CD4-positive, alpha-beta T cell treated with Interferon alpha-2 for 1 hour (primary cell): ENCODE data around the gene FITM1.

Experiments used
- DNase-seq, 2 donors: peaks; one replicate each; pipeline ENCODE4 v3.0.0-alpha.2; 2020 to 2022

The FITM1 gene, protein sequence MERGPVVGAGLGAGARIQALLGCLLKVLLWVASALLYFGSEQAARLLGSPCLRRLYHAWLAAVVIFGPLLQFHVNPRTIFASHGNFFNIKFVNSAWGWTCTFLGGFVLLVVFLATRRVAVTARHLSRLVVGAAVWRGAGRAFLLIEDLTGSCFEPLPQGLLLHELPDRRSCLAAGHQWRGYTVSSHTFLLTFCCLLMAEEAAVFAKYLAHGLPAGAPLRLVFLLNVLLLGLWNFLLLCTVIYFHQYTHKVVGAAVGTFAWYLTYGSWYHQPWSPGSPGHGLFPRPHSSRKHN

DNA sequence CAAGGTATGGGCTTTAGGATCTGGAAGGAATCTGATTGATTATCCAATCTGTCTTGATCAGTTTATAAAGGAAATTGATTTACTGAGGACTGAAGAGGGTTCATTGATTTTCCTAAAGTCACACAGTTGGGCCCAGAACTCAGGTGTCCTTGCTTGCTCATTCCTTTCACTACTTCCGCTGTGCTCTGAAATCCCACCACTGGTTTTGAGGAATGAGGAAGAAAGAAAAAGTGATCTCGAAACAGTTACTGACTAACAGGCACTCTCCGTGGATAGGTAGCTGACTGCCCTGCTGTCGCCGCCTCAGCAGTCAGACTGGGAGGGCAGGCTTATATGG lies at the start of gene FITM1:
Gene FITM1, plus strand, starts transcription at position 280 of the 337 bp plus-strand sequence. CDS start 905 bp downstream, outside the sequence.
- DNase-seq = no peak

DNA sequence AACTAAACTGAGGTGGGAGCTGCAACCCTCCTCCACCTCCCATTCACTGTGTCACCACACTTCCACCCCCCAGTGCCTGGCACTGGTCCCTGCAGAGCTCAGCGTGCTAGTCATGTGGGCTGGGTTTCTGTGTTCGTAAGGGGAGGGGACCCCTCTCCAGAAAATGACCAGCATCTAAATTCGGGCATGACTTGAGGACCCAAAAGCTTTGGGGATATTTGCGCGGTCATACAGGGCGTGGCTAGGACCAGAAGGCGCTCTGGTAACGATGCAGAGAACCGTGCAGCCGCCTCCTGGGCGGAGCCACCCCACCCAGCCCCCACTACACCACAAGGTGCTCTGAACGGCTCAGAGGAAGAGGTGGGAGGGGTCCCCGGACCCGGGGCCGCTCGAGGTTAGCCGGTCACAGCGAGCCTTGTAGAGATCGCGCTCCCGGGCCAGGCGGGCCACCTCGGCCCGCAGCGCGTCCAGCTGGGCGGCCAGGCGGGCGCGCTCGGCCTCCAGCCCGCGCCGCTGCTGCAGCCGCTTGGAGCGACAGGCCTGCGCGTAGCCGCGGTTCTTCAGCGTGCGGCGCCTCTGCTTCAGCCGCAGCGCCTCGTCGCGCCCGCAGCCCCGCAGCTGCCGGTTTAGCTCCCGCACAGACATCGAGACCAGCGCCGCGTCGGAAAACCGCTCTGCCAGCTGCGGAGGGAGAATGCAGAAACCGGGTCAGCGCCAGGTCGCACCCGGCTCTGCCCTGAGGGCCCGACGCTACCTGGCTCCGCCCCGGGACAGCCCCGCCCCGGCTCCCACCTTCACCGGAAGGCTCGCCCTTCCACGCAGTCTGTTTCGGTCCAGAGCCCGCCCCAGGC lies 49.3 kb upstream of the FITM1 start:
- peak; percentile 64 to 72 for DNase-seq

DNA sequence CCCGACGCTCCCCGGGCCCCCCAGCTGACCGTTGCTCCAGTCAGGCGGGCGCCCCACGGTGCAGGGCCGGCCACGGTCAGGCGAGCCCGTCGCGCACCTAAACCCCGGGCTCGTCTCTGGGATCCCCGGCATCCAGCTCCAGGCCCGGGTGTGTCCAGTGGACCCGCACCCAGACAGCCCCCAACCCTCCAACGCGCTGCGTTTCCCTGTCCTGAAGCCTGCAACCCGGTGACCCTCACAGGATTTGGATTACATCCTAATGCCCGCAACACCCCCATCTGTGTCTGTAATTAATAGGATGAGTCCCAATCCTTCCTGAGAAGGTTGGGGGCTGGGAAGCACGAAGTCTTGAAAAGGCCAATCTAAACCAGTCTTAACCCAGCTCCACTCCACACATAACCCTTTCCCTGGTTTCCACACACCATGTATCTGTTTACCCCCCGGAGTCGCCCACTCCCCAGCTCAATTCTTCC lies 48.7 kb upstream of the FITM1 start:
- no peak for DNase-seq

DNA sequence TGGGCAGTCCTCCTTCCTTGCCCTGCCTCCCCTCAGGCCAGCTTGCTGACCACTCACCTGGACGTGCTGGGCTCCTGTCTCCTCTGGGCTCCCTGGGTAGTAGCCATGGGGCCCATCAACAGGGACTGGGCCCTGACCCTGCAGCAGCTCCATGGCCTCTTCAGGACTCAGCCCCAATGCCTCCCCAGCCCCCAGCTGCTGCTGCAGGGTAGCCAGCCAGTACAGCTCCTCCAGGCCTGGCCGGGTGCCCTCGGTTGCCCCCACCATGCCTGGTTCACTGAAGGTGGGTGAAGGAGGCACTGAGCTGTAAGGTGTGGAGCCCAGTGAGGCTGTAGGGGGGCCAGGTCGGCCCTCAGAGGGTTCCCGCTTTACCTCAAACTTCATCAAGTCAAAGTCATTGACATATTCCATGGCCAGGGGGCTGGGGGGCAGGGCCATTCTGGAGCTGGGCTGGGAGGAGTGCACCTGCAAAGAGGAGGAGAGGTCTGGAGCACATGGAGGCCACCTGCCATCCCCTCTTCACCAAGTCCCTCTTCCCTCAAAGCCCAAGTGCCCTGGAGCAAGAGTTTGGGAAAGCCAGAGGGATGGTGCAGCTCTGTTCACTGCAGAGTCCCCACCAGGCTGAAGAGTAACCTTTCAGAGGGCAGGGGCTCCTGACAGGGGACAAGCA lies 47.9 kb upstream of the FITM1 start:
- no peak for DNase-seq

DNA sequence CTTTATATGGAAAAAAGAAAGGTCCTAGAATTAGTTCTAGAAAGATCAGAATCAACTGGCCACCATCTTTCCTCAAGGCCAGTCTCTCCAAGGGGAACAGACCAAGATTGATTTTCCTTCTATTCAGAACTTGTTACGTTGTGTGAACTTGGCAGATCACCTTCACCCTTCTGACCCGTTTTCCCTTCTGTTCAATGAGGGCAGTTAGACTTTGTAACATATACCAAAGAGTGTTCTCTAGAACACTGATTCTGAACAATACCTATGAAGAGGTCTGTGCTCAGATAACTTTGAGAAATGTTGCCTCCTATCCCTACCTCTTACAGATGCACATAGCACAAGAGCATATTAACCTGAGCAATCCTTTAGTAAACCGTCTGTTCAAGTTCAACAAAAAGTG lies 47.0 kb upstream of the FITM1 start:
- no peak for DNase-seq

DNA sequence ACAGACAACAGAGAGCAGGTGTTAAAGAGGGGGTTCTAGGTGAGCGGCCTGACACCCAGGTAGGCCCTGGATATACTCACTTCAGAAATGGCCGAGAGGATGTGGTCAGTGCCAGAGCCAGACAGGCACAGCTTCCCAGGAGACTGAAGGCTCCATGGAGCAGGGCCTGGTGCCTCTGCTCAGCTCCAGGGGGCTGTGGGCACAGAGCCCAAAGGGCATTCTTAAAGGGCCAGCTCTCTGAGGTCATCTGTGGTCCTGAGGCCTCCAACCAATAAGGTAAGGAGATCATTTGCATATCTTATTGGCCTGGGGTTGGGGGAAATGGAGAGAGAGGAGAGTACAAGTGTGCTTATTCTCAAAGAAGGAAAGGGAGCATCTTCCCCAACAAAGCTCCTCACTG lies 46.0 kb upstream of the FITM1 start:
- DNase-seq = no peak

DNA sequence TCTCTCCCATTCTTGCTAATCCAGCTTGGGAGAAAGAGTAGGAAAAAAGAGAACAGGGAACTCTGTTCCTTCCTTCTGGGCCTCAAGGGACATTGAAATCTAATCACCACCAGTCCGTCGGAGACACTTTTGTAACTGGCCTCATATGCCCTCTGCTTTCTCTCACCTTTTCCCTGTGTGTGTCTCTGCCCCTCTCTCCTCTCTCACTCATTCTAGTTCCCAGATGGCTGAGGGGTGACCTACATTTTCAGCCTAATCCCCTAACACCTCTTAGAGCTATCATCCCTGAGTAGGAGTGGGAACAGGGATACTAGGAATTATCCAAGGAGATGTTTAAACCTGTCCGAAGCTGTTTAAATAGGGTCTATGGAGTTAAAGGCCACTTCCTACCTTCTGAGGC lies 45.2 kb upstream of the FITM1 start:
- no peak for DNase-seq

DNA sequence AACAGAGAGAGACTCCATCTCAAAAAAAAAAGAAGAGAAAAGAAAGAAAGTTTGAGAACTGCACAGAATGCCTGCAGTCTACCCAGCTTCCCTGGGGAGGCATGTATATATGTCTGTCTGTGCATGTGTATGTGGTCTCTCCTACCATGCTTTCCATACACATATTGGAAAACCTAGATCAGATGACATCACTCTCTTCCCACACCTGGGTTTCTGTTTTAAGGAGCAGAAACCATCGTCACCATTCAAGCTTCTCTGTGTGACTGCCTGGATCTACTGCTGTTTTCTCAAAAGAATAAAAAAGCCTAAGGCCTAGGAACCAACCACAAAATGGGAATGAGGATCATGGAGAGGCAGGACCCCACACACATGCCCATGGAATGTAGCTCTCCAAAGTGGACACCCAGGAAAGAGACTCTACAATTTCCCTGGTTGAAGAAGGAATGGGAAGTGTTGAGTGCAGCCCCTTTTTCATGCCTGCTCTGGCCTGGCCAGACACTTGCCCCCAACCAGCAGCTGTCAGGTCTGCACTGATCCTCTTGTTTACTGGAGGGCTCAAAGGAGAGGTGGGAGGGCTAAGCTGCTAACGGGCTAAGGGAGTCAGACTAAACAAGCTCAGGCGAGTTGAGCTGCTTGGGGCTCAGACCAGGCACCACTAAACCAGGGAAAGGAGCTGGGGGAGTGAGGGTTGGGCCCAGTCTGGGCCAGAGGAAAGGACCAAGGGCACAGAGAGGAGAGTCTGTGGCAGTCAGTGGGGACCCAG lies 44.1 kb upstream of the FITM1 start:
- no peak for DNase-seq

DNA sequence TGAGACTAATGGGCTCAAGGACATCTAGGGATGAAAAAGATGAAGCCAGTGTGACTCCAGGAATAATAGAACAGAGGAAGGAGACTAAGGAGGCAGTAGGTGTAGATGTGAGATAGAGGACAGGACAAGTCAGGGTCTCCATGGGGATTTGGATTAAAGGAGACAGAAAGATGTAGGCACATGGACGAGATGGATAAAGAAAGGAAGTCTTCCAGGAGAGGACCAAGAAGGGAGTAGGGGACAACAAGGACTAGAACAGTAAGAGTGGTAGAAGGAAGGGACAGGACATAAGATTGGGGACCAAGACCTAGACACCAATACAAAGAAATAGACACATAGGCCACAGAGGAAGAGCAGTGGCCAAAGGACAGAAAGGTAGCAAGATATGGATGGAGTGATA lies 43.5 kb upstream of the FITM1 start:
- no peak for DNase-seq

DNA sequence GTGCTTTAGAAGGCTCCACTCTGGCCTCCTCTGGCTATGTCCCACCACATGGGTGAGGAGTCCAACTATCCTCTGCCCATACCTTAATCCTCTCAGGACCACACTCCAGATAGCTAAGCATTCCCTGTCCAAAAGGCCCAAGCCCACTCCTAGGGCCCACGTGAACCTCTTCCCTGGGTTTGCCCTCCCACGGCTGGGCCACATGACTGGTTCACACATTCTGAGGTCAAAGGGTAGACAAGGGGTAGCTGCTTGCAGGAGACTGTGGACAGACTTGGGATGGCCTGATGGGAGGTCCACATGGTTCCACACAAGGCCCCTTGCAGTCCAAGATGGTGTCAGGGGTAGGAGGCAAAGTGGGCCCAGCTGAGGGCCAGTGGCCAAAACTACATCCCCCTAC lies 42.4 kb upstream of the FITM1 start:
- DNase-seq = no peak

DNA sequence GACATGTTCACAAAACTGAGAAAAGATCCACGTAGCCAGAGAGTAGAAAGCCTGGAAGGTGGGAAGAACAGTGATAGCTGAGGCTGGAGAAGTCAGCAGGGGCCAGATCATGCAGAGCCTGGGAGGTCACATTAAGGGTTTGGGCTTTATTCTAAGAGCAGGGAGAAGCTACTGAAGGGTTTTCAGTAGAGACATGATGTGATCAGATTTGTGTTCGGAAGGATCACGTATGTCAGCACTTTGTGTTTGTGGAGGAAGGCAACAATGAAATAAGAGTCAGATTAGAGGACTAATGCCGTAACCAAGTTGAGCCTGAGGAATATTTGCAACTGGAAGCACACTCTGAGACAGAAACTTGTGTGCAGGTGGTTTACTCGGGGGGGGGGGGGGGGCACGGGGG lies 40.6 kb upstream of the FITM1 start:
- DNase-seq = no peak

DNA sequence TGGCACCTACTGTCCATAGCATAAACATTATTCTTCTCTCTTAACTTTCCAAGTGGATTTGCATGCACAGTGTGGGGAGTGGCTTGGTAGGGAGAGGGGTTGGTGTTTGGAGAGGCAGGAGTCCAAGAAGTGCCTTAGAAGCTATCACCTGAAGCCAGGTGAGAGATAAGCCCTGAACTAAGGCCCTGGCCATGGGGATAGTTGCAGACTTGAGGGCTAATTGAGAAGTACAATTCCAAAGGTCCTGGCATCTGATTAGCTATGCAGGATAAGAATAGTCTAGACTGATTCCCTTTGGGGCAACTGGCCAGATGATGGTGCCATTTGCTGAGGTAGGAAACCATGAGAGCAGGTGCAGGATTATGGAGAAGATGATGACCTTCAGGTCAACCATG lies 38.4 kb upstream of the FITM1 start:
- no peak for DNase-seq

DNA sequence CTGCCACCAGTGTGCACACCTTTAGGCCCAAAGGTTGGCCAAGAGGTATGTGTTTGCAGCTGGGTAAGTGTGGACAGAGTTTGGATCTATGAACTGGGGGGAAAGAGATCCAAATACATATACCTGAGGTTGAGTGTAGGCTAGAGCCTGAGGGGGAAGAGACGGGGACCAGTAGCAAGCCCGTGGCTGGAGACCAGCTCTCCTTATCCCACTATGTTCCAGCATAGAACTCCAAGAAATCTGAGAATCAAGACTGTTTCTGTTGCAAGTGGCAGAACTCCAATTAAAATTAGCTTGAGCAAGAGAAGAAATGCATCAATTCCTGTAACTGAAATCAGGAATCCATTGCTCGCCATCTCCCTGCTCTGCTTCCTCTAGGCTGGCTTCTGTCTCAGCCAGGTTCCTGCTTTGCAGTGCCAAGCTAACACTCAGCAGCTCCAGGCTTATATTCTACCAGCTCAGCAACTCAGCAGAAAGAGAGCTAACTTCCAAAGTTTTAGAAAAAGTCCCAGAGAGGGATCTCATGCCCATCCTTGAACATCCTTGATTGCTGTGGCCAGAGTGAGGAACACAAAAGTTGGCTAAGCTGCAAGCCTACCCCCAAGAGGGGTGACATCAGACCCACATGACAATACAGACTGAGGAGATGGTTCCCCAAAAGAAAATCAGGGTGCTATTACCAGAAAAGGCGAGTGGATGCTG lies 37.8 kb upstream of the FITM1 start:
- no peak for DNase-seq

DNA sequence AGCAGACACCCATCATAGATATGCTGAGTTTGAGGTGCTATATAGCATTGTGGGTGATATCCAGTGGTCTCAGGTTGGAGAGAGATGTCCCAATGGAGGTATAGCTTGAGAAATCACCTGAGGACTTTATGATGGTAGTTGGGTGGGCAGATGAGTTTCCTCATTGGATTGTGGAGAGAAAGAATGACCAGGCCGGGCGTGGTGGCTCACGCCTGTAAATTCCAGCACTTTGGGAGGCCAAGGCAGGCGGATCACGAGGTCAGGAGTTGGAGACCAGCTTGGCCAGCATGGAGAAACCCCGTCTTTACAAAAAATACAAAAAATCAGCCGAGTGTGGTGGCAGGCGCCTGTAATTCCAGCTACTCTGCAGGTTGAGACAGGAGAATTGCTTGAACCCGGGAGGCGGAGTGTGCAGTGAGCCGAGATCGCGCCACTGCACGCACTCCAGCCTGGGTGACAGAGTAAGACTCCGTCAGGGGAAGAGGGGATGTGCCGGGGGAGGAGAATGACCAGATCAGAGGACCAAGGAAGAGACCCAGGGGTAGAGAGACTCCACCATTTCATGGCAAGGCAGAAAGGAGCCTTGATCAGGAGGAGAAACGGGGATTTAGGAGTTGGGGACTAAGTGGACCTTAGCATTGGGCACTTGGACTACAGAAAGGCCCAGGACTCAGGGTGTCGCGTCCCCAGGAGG lies 37.1 kb upstream of the FITM1 start:
- DNase-seq = no peak

DNA sequence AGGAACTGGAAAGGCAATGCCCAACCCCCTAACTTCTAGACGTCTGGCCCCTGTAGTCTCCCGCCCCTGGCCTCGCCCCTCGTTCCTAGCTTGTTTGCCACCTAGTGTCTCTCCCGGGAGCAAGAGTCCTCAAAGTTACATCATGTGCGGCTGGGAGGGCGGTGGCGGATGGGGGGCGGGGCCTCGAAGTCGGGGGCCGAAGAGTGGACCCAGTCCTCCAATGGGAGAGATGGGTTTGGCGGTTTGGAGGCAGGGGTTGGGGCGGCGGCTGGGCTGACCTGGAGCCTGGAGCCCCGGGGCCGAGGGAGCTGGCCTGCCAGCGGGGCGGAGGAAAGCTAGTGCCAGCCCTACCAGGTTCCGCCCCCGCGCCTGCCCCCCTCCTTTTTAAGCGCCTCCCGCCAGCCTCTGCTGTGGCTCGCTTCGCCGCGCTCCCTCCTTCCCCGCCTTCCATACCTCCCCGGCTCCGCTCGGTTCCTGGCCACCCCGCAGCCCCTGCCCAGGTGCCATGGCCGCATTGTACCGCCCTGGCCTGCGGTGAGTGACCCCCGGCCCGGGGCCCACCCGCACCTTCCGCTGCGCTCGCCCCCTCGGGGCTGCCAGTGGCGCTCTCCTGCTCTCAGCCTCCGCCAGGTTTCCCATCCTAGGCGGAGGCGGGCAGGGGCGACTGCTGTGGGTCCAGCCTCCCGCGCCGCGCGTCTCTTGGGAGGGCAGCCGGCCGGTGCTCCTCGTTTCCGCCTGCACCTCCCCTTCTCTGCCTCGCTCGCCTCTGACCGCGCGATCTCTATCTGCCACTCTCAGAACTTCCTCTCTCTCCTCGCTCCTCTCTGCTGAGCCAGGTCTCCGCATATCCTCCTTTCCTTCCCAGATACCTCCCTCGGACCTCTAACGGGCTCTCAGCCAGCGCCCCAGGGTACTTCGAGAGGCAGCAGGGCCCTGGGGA lies 36.3 kb upstream of the FITM1 start, which contains the start of gene PCK2:
Gene PCK2, plus strand, starts transcription at position 411 of the 940 bp plus-strand sequence. Its CDS starts 95 bp downstream, at position 506.
- DNase-seq = peak; percentile 76 to 80

DNA sequence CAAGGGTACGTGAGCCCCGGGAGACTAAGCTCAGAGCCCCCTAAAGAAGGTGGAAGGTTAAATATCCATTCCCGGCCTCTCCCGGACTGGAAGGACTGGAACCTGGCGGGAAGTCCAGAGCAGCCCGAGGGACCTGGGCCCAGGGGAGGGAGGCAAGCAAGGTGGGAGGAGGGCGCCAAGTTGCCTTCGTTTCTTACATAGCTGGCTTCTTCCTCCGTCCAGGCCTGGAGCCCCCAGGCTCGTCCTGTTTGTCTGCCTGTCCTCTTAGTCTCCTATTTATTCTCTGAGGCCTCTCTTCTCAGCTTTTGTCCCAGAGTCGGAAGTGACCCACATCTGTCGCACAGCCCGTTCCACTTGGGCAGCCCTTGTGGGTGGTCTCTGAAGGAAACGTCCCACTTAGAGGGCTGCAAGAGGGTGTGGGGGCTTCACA lies 35.6 kb upstream of the FITM1 start:
- no peak for DNase-seq

DNA sequence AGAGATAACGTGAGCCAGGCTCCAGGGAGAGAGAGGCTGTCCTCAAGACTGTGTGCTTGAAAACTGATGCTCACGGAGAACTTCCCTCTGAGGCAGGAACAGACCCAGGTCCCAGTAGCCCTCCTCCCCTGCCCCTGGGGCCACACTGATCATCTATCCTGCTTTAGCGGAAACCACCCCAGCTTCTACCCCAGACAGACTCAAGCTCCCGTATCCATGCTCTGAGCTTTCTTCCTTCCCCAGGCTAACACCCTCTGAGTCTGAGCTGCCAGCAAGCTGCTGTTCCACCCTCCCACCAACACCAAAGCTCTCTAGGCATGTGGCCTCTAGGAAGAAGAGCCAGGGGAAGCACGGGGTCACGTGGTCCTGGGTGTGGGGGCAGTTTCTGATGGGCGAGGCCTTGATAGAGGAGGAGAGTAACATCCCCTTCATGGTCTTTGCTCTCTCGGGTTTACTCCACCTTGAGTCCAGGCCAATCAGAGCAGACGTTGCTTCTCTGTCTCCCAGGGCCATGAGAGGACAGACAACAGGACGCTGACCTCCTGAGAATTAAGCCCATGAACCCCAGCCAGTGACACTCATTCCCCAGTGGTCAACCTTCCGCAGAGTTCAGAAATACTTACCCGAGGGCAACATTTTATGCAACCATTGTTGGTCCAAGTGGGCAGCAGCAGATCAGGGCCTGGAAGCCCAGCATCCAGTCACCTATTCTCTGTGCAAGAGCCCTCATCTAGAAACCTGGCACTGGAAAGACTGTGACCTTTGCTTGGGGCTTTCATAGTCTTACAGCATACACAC lies 35.0 kb upstream of the FITM1 start:
- DNase-seq = peak; percentile 47 to 57

DNA sequence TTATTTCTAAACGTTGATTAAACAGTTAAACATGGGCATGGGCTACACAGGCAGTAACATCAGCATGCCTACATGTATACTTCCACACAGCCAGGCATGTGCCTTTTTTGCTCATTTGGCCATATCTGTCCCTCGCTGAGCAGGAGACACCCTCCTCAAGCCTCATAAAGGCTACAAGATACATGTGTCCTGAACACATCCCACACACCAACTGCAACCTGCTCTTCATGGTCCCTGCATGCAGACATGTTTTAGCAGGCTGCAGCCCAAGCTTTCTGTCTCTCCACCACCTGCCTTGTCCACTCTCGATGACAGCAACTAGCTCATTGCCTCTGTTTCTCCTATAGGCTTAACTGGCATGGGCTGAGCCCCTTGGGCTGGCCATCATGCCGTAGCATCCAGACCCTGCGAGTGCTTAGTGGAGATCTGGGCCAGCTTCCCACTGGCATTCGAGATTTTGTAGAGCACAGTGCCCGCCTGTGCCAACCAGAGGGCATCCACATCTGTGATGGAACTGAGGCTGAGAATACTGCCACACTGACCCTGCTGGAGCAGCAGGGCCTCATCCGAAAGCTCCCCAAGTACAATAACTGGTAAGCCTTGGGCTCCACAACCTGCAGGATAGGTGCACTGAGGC lies 33.8 kb upstream of the FITM1 start:
- DNase-seq = no peak
